GM18517 (cell line): Measurements from ENCODE around the gene CAPN1.

Experiments used
- ATAC-seq: cut with Tn5 transposase; IDR thresholded peaks from one replicate; pipeline ENCODE4 v1.9.1; 2021; ENCODE audit warnings: mild to moderate bottlenecking, moderate library complexity; ENCODE audit not compliant: unreplicated experiment

The CAPN1 gene

GRCh38 chr11:65189191-65189590 lies 7.5 kb downstream of the CAPN1 start:
- ATAC-seq, result no peak

GRCh38 chr11:65194564-65194963 lies 12.8 kb downstream of the CAPN1 start:
- ATAC-seq, result no peak

GRCh38 chr11:65204143-65204542 lies 22.4 kb downstream of the CAPN1 start:
- no peak for ATAC-seq

GRCh38 chr11:65204646-65205601 lies 23.2 kb downstream of the CAPN1 start:
- ATAC-seq, result no peak

GRCh38 chr11:65205602-65205967 lies 23.9 kb downstream of the CAPN1 start:
- ATAC-seq, result no peak

GRCh38 chr11:65206441-65206841 lies 24.7 kb downstream of the CAPN1 start:
- no peak for ATAC-seq

GRCh38 chr11:65206901-65207300 lies 25.2 kb downstream of the CAPN1 start:
- no peak for ATAC-seq

GRCh38 chr11:65207918-65208784 lies 26.4 kb downstream of the CAPN1 start:
- ATAC-seq, result no peak

GRCh38 chr11:65208785-65209710 lies 27.3 kb downstream of the CAPN1 start:
- no peak for ATAC-seq

GRCh38 chr11:65209711-65210360 lies 28.1 kb downstream of the CAPN1 start:
- ATAC-seq, result no peak

GRCh38 chr11:65210361-65210731 lies 28.6 kb downstream of the CAPN1 start:
- ATAC-seq, result no peak

GRCh38 chr11:65210748-65211147 lies 29.0 kb downstream of the CAPN1 start:
- no peak for ATAC-seq

- ATAC-seq, result no peak
These were observed 29.8 kb downstream of the CAPN1 start for GRCh38 chr11:65211293-65212105.

- ATAC-seq, result no peak
These were observed 30.6 kb downstream of the CAPN1 start for GRCh38 chr11:65212226-65212801.

- no peak for ATAC-seq
These were observed 31.8 kb downstream of the CAPN1 start for GRCh38 chr11:65213322-65214211.

GRCh38 chr11:65214212-65214845 lies 32.6 kb downstream of the CAPN1 start:
- no peak for ATAC-seq

- ATAC-seq, result no peak
These were observed 33.8 kb downstream of the CAPN1 start for GRCh38 chr11:65215441-65216076.
